Prostate gland (tissue), 2 donors: Measurements from ENCODE around the gene MTA3.

Source experiments
- CTCF ChIP-seq, 4 experiments: fragments of 200-600 bp in 2 of 4; fragments of 450-650 bp in 2 of 4; sonication (generic) in 2 of 4; IDR thresholded peaks; 1 replicate in 3 of 4; 2 replicates in 1 of 4; pipeline ENCODE4 v1.5.1; 2016 to 2019; ENCODE audit warnings: antibody characterized with exemption in 4 of 4, mild to moderate bottlenecking in 2 of 4, moderate library complexity in 2 of 4
- POLR2A ChIP-seq: fragments of 450-650 bp; IDR thresholded peaks from one replicate; pipeline ENCODE4 v1.6.1; 2016; ENCODE audit warnings: antibody characterized with exemption, mild to moderate bottlenecking

- TF ChIP-seq CTCF (IDR thresholded peaks at IDR 0.05) (no peak), POLR2A (no peak)
Measured at GRCh38 chr2:42736598-42737322, 168.3 kb downstream of the MTA3 start.
